Measurements from ENCODE around the gene SRGAP3.
A peak's percentile ranks its signal among the peaks of the same experiment; 100 is the strongest.

The SRGAP3 gene

DNA sequence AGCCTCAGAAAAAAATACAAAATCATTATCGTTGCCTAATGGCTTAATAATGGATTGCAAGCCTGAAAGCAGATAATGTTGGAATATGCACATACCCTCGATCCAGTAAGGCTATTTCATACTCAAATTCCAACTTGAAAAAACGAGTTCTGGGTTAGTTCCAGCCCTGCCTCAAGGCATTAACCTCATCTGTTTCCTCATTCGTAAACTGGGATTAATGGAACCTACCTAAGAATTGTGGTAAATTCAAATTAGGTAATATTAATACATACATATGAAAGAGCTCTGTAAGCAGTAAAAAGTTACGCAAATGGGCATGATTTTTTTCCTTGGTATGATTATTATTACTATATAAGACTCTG is 107.5 kb downstream of the SRGAP3 start:
- H3K9me3 ChIP-seq (ENCODE audit: insufficient read depth, low read depth, low read length) = peaks cover 3% of the 10 kb centered on the region; the same call in 1 of the 2 replicates
- H3K27me3 ChIP-seq (ENCODE audit: insufficient read depth, low read length) = peaks cover 6% of the 10 kb centered on the region
- H3K27ac ChIP-seq (ENCODE audit: low read depth, low read length) = no peak overlapping the region
- H3K36me3 ChIP-seq (ENCODE audit: insufficient read depth, low read length) = no peaks in the 10 kb centered on the region
- 97% methylated on average over 4 of the region's 5 CpGs for WGBS
- H3K9ac ChIP-seq (ENCODE audit: low read depth, low read length) = no peak overlapping the region
- H3K4me1 ChIP-seq (ENCODE audit: insufficient read depth, low read length) = no peaks in the 10 kb centered on the region
- H3K4me3 ChIP-seq (ENCODE audit: low read length) = no peak overlapping the region

DNA sequence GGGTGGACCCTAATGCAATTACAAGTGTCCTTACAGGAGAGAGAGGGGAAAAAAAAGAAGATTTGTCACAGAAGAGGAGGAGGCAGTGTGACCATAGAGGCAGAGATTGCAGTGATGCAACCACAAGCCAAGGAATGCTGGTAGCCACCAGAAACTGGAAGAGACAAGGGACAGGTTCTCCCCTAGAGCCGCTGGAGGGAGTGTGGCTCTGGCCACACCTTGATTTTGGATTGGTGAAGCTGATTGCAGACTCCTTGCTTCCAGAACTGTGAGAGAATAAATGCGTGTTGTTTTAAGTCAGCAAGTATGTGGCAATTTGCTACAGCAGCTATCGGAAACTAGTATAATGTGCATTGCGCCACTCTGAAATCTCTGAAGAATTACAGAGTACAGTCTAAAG is 110.1 kb downstream of the SRGAP3 start:
- no peak overlapping the region for H3K9ac ChIP-seq (ENCODE audit: low read depth, low read length)
- no peaks in the 10 kb centered on the region for H3K36me3 ChIP-seq (ENCODE audit: insufficient read depth, low read length)
- WGBS = 94% methylated on average over 4 of the region's 4 CpGs
- peaks cover 21% of the 10 kb centered on the region for H3K27me3 ChIP-seq (ENCODE audit: insufficient read depth, low read length)
- no peak overlapping the region for H3K4me3 ChIP-seq (ENCODE audit: low read length)
- peaks cover 9% of the 10 kb centered on the region for H3K4me1 ChIP-seq (ENCODE audit: insufficient read depth, low read length)
- H3K9me3 ChIP-seq (ENCODE audit: insufficient read depth, low read depth, low read length) = no peaks in the 10 kb centered on the region
- H3K27ac ChIP-seq (ENCODE audit: low read depth, low read length) = no peak overlapping the region

DNA sequence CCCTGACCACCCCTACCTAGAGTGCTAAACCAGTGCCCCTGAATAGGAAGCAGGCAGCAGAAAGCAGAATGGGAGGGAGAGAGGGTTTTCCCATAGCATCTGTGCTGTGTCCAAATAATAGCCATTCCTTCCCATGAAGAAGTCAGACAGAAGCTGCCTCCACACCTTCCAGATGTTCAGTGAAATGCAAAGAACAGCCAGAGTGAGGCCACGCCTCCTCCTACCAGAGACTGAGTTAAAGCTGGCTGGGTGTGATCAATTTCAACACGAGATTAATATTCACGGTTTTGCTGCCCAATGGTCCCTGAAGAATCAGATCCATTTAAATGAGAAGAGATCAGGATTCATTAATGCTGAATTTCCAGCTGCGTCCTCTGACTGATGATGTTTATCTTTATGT is 111.8 kb downstream of the SRGAP3 start:
- Histone ChIP-seq H3K9ac (ENCODE audit: low read depth, low read length) (no peak overlapping the region), H3K36me3 (ENCODE audit: insufficient read depth, low read length) (no peaks in the 10 kb centered on the region), H3K4me1 (ENCODE audit: insufficient read depth, low read length) (peaks cover 9% of the 10 kb centered on the region), H3K9me3 (ENCODE audit: insufficient read depth, low read depth, low read length) (no peaks in the 10 kb centered on the region), H3K4me3 (ENCODE audit: low read length) (no peak overlapping the region), H3K27ac (ENCODE audit: low read depth, low read length) (no peak overlapping the region), H3K27me3 (ENCODE audit: insufficient read depth, low read length) (peaks cover 21% of the 10 kb centered on the region)
- 65% methylated on average over 3 of the region's 4 CpGs for WGBS

- Histone ChIP-seq H3K9me3 (ENCODE audit: insufficient read depth, low read depth, low read length) (no peaks in the 10 kb centered on the region), H3K36me3 (ENCODE audit: insufficient read depth, low read length) (no peaks in the 10 kb centered on the region), H3K4me3 (ENCODE audit: low read length) (peak overlapping the region; percentile 33; the same call in 1 of the 2 replicates), H3K9ac (ENCODE audit: low read depth, low read length) (peak overlapping the region; percentile 35; the same call in 1 of the 2 replicates), H3K27ac (ENCODE audit: low read depth, low read length) (no peak overlapping the region), H3K4me1 (ENCODE audit: insufficient read depth, low read length) (peaks cover 9% of the 10 kb centered on the region), H3K27me3 (ENCODE audit: insufficient read depth, low read length) (peaks cover 21% of the 10 kb centered on the region)
- WGBS = 92% methylated on average over 12 of the region's 12 CpGs
These were observed 112.5 kb downstream of the SRGAP3 start for GRCh38 chr3:9136746-9137465.

GRCh38 chr3:9135930-9136525 is 113.4 kb downstream of the SRGAP3 start:
- H3K9me3 ChIP-seq (ENCODE audit: insufficient read depth, low read depth, low read length) = no peaks in the 10 kb centered on the region
- H3K4me3 ChIP-seq (ENCODE audit: low read length) = peak overlapping the region; percentile 52
- peaks cover 9% of the 10 kb centered on the region for H3K4me1 ChIP-seq (ENCODE audit: insufficient read depth, low read length)
- H3K36me3 ChIP-seq (ENCODE audit: insufficient read depth, low read length) = no peaks in the 10 kb centered on the region
- H3K27ac ChIP-seq (ENCODE audit: low read depth, low read length) = no peak overlapping the region
- H3K27me3 ChIP-seq (ENCODE audit: insufficient read depth, low read length) = peaks cover 21% of the 10 kb centered on the region
- 6% methylated on average over 47 of the region's 56 CpGs for WGBS
- peak overlapping the region; percentile 58 for H3K9ac ChIP-seq (ENCODE audit: low read depth, low read length)

DNA sequence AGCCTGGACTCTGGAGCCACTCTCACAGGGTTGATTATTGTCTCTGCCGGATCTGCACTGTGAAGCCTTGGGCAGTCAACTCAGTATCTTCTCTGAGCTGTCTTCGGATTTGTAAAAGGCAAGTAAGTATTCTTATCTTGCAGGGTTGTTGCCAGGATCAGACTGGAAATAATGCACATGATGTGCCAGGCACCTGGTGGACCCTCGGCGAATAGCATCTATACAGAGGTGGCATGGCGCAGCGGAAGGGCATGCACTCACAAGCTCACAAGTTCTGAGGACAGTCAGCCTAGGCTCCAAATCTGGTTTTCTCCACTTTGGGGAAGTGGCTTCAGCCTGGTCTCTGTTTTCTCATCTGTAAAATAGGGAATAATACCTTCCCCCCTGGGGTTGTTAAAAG is 113.9 kb downstream of the SRGAP3 start:
- 87% methylated on average over 6 of the region's 6 CpGs for WGBS
- Histone ChIP-seq H3K27ac (ENCODE audit: low read depth, low read length) (no peak overlapping the region), H3K9me3 (ENCODE audit: insufficient read depth, low read depth, low read length) (no peaks in the 10 kb centered on the region), H3K27me3 (ENCODE audit: insufficient read depth, low read length) (peaks cover 21% of the 10 kb centered on the region), H3K4me3 (ENCODE audit: low read length) (peak overlapping the region; percentile 52), H3K36me3 (ENCODE audit: insufficient read depth, low read length) (no peaks in the 10 kb centered on the region), H3K4me1 (ENCODE audit: insufficient read depth, low read length) (peaks cover 9% of the 10 kb centered on the region), H3K9ac (ENCODE audit: low read depth, low read length) (peak overlapping the region; percentile 58; the same call in 1 of the 2 replicates)

- H3K4me1 ChIP-seq (ENCODE audit: insufficient read depth, low read length) = peaks cover 9% of the 10 kb centered on the region
- no peak overlapping the region for H3K4me3 ChIP-seq (ENCODE audit: low read length)
- no peak overlapping the region for H3K9ac ChIP-seq (ENCODE audit: low read depth, low read length)
- 92% methylated on average over 2 of the region's 3 CpGs for WGBS
- H3K27me3 ChIP-seq (ENCODE audit: insufficient read depth, low read length) = peaks cover 21% of the 10 kb centered on the region
- no peak overlapping the region for H3K27ac ChIP-seq (ENCODE audit: low read depth, low read length)
- H3K9me3 ChIP-seq (ENCODE audit: insufficient read depth, low read depth, low read length) = no peaks in the 10 kb centered on the region
- H3K36me3 ChIP-seq (ENCODE audit: insufficient read depth, low read length) = no peaks in the 10 kb centered on the region
These were observed 115.8 kb downstream of the SRGAP3 start for GRCh38 chr3:9133656-9134055.

- WGBS = 83% methylated on average over 8 of the region's 8 CpGs
- peaks cover 4% of the 10 kb centered on the region for H3K27me3 ChIP-seq (ENCODE audit: insufficient read depth, low read length)
- H3K27ac ChIP-seq (ENCODE audit: low read depth, low read length) = no peak overlapping the region
These were observed 118.8 kb downstream of the SRGAP3 start for GRCh38 chr3:9130345-9131305.

DNA sequence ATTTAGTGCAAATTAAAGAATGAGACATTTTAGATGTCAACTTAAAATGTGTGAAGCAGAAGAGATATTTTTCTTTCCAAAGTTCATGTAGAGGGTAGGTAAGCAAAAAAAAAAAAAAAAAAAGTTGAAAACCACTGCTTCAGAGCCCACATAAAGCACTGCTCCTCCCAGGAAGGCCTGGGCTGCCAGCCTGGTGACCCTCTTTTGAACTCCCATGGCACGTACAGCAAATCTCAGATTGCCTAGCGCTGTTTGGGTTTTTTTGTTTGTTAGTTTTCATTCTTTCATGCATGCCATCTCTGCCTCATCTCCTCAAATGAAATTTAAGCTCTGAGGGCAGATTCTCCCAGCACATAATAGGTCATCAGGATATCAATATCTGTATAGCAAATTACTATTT is 120.1 kb downstream of the SRGAP3 start:
- Histone ChIP-seq H3K27me3 (ENCODE audit: insufficient read depth, low read length) (no peaks in the 10 kb centered on the region), H3K4me1 (ENCODE audit: insufficient read depth, low read length) (peaks cover 9% of the 10 kb centered on the region), H3K27ac (ENCODE audit: low read depth, low read length) (no peak overlapping the region), H3K9me3 (ENCODE audit: insufficient read depth, low read depth, low read length) (no peaks in the 10 kb centered on the region), H3K9ac (ENCODE audit: low read depth, low read length) (no peak overlapping the region), H3K36me3 (ENCODE audit: insufficient read depth, low read length) (no peaks in the 10 kb centered on the region), H3K4me3 (ENCODE audit: low read length) (no peak overlapping the region)
- 83% methylated on average over 2 of the region's 2 CpGs for WGBS

More at GRCh38 chr3:9130345-9131305, 118.8 kb downstream of the SRGAP3 start:
- Histone ChIP-seq H3K4me1 (ENCODE audit: insufficient read depth, low read length) (peaks cover 6% of the 10 kb centered on the region), H3K4me3 (ENCODE audit: low read length) (no peak overlapping the region), H3K36me3 (ENCODE audit: insufficient read depth, low read length) (no peaks in the 10 kb centered on the region), H3K9ac (ENCODE audit: low read depth, low read length) (no peak overlapping the region), H3K9me3 (ENCODE audit: insufficient read depth, low read depth, low read length) (no peaks in the 10 kb centered on the region)

DNA sequence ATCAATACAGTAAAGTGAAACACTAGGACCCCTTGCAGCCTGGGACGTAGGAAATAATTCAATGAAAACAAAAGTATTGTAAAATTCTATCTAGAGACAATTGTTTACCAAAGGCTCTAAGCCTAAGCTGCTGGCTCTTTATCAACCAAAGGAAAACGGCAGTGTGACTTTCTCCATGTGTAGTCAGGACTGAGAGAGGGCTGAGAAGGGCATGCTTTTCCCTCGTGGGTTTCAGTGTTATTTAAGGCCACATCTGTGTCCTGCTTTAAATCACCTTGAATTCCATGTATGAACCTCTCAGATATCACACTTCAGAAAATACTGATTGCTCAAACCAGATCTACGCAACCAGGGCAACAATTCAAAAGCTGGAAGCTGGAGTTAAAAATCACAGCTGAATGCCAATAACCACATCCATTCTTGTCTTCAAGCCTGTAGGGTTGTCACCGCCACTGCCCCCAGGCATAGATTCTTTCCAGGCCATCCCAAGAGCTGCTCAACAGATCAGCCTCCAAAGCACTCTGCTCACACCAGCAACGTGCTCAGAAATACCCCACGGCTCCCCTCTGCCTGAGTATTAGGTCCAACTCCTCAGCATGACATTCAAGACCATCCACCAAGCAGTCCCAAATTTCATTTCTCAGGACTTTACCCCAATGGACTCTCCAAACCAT is 124.0 kb downstream of the SRGAP3 start:
- 73% methylated on average over 6 of the region's 7 CpGs for WGBS
- Histone ChIP-seq H3K4me1 (ENCODE audit: insufficient read depth, low read length) (peaks cover 9% of the 10 kb centered on the region), H3K4me3 (ENCODE audit: low read length) (no peak overlapping the region), H3K36me3 (ENCODE audit: insufficient read depth, low read length) (no peaks in the 10 kb centered on the region), H3K9ac (ENCODE audit: low read depth, low read length) (no peak overlapping the region), H3K27ac (ENCODE audit: low read depth, low read length) (peak overlapping the region; percentile 11; the same call in 1 of the 2 replicates), H3K9me3 (ENCODE audit: insufficient read depth, low read depth, low read length) (no peaks in the 10 kb centered on the region), H3K27me3 (ENCODE audit: insufficient read depth, low read length) (no peaks in the 10 kb centered on the region)
